HG02763 (cell line): ENCODE data around the gene CALHM3.

Experiments used
- ATAC-seq: cut with Tn5 transposase; IDR thresholded peaks from one replicate; pipeline ENCODE4 v1.9.1; 2021; ENCODE audit warnings: mild to moderate bottlenecking, moderate library complexity; ENCODE audit not compliant: unreplicated experiment

Gene CALHM3

GRCh38 chr10:103451091-103451813, 27.8 kb downstream of the CALHM3 start:
- ATAC-seq: no peak

GRCh38 chr10:103450201-103450695, 28.8 kb downstream of the CALHM3 start:
- ATAC-seq: no peak

DNA sequence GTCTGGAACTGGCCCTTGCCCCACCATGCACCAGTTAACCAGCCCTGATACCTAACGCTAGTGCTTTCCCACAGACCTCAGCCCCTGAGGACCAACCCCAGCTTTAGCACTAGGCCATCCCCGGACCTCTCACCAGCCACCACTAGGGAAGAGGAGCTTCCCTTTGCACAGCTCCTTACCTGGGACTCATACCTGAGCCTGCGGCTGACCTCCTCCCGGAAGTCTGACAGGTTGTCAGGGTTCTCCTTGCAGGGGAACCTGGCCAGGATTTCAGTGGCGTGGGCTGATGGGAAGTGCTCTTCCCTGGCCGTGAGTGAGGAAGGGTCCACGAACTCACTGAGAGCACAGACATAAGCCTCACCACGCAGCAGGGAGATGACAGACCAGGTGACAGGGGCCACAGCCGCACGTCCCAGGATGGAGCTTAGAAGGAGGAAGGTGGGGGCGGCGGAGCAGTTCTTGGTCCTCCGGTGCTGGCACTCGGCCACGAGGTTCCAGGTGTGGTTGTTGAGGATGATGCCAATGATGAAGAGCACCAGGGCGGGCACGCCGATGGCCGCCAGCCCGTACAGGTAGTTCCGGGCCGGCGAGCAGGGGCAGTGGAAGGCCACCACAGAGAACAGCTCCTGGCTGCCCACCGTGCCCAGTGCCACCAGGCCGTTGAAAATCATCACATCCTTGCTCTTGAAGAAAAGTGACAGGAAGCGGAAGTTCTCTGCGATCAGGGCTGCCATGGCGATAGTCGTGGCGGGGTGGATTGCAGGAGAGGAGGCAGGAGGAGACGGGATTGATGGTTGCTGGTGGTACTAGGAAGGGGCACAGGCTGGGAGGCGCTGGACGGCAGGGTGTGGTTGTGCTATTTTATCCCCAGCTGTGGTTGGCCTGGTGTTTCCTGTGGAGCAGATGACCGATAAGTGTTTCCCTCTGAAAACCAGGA, 29.6 kb downstream of the CALHM3 start:
- ATAC-seq: no peak

GRCh38 chr10:103448746-103449145, 30.3 kb downstream of the CALHM3 start:
- no peak for ATAC-seq

DNA sequence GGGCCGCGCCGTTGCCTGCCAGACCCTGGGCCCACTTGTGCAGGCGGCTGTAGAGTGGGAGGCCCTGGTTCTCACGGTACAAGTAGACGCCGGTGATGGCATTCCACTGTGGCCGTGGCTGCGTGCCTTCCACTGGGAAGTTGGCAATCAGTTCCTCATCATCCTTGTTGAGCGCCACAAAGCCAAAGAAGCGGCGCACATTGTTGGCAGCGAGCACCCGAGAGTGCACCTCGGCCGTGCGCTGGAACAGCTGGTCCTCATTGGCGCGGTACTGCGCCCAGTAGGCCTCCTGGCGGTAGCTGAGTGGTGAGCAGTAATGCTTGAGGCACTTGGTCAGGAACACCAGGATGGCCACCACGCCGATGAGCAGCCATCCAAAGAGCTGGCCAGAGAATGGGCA, 31.9 kb downstream of the CALHM3 start:
- ATAC-seq: no peak

GRCh38 chr10:103445767-103446567, 33.1 kb downstream of the CALHM3 start:
- ATAC-seq: no peak

GRCh38 chr10:103445366-103445765, 33.7 kb downstream of the CALHM3 start:
- ATAC-seq: no peak

GRCh38 chr10:103444478-103444877, 34.6 kb downstream of the CALHM3 start:
- no peak for ATAC-seq

GRCh38 chr10:103443475-103444185, 35.4 kb downstream of the CALHM3 start:
- ATAC-seq: no peak

- ATAC-seq: no peak
Observed at GRCh38 chr10:103442031-103442461, 37.0 kb downstream of the CALHM3 start.

DNA sequence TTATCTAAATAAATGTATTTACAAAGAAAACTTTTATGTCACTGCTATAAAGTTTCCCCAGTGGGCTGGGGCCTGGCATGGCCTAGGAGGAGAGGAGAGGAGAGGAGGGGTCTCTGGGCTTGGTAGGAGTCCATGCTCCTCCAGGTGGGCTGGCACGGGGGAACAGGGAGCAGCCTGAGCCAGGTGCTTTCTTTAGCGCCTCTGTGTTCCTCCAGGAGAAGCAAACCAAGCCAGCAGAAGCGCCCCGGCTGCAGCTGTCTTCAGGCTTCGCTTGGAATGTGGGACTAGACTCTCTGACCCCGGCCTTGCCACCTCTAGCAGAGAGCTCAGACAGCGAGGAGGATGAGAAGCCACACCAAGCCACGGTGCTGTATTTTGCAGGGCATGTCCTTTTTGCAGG, 37.4 kb downstream of the CALHM3 start:
- no peak for ATAC-seq

DNA sequence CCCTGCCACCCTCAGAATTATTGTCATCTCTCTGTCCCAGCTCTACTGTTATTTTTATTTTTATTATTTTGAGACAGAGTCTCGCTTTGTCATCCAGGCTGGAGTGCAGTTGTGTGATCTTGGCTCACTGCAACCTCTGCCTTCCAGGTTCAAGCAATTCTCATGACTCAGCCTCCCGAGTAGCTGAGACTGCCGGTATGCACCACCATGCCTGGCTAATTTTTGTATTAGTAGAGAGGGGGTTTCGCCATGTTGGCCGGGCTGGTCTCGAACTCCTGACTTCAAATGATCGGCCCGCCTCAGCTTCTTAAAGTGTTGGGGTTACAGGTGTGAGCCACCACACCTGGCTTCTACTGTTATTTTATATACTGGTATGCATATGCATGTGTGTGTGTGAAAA, 37.8 kb downstream of the CALHM3 start:
- ATAC-seq: no peak

- ATAC-seq: no peak
Observed at GRCh38 chr10:103440416-103440815, 38.6 kb downstream of the CALHM3 start.

DNA sequence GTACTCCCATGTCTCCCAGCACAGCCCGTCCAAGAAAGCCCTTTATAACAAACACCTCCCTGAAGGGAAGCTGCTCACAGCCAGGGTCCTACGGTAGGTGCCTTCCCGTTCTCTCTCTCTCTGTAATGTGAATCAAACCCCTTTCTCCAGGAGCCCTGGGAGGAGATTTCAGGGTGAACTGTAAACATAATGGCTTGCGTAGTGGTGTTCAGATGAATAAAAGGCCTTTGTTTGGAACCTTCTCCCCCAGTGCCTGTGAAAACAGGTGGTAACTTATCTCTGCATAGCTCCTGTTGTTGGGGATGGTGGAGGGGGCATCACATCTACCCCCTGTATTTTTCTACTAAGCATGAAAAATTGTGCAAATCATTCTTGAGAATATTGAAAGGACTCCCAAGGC, 39.3 kb downstream of the CALHM3 start:
- ATAC-seq: no peak

GRCh38 chr10:103433858-103434257, 45.2 kb downstream of the CALHM3 start:
- no peak for ATAC-seq

DNA sequence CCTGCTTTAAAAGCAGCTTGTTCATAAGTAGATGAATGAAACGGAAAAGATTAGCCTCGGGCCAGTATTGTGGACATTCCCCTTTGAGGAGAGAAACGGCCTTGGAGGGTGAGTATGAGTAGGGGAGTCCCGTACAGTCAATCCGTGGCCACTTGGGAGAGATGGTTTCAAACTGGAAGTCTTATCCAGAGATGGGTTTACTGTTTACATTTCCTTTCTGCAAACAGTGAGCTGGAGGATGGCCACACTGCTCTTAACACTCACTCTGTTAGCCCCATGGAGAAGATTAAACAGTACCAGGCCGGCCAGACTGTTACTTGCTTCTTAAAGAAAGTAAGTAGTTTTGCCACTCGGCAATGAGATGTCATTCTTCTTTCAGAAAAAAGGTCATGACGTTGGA, 47.1 kb downstream of the CALHM3 start:
- no peak for ATAC-seq

DNA sequence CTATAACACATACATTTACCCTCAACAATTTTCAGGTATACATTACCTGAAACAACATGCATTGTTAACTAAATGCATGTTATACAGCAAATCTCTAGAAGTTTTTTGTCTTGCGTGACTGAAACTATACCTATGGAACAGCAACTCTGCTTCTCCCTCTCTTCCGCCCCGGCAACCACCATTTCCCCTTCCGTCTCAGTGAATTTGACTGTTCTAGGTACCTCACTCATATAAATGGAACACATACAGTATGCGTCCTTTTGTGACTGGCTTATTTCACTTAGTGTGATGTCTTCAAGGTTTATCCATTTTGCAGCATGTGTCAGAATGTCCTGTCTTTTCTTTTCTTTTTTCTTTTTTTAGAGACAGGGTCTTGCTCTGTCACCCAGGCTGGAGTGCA, 49.4 kb downstream of the CALHM3 start:
- ATAC-seq: no peak

DNA sequence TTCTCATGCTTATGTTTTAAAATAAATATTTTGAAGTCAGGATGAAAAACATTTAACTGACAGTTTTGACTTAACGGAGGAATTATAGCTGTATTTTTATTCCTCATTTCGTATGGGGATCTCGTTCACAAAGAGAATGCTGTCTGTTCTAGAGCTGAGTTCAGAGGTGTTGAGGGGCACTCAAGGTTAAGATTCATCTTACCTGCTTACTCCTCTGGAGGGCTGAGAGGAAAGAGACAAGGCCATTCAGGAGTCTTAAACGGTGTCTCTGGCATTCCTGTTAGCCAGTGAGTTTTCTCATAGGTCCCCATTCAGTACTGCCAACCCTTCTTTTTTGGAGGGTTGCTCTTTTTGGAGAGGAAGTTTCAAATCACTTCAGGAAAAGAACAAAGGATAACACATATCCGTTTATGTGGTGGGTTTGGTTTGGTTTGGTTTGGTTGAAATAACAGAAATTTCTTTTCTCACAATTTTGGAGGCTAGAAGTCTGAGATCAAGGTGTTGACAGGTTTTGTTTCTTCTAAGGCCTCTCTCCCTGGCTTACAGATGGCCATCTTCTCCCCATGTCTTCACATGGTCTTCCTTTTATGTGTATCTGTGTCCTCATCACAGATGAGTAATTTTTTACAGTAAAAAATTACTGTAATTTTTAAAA, 49.9 kb downstream of the CALHM3 start:
- ATAC-seq: no peak

- ATAC-seq: no peak
Observed at GRCh38 chr10:103427866-103428265, 51.2 kb downstream of the CALHM3 start.

DNA sequence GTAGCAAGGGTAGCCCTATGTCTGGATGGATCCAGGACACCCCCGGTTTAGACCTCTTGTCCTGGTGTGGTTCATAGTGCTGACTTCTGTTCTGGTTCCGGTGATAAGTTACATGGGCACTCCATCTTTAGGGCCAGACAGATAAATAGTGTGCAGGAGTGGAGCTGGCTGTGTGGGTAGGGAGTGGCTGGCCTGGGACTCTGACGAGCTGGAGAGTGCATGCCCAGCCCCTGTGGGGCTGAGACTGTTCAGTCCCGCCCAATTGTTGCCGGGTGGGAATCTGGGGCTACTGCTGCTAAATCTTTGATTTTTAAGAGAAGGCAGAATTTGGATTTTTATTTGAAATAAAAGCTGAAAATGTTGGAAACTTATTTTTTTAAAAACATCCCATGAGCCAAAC, 55.3 kb downstream of the CALHM3 start:
- ATAC-seq: no peak
